ENCODE data around the gene PRKCE. TPM values are rescaled to one million over a fixed set of nuclear protein-coding genes. Genes with fewer than 3 reads are reported as not detected.

PRKCE gene
- total RNA-seq, 1 donor from 2014 or later, result 24.2 TPM

DNA sequence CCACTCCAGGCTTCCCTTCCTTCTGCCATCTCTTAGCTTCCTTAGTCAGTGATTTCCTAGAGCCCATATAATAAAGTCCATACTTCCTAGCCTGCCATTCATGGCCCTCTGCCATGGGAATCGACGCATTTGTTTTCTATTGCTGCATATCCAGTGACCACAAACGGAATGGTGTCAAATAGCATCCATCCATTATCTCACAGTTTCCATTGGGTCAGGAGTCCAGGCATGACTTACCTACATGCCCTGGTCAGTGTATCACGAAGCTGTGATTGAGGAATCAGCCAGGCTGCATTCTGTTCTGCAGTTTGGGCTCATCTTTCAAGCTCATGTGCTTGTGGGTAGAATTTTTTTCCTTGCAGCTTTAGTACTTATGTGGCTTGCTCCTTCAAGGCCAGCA lies 436.0 kb downstream of the PRKCE start:
- peaks cover 19% of the 10 kb centered on the region for H3K36me3 Mint-ChIP-seq (ENCODE audit: low read depth, unreplicated experiment)
- H3K27me3 Mint-ChIP-seq (ENCODE audit: unreplicated experiment), result no peaks in the 10 kb centered on the region
- no peak for DNase-seq (ENCODE audit: low spot score)
- no peak overlapping the region for H3K4me3 Mint-ChIP-seq (ENCODE audit: unreplicated experiment)
- no peaks in the 10 kb centered on the region for H3K9me3 Mint-ChIP-seq (ENCODE audit: unreplicated experiment)
- TF ChIP-seq, protein P1, sequence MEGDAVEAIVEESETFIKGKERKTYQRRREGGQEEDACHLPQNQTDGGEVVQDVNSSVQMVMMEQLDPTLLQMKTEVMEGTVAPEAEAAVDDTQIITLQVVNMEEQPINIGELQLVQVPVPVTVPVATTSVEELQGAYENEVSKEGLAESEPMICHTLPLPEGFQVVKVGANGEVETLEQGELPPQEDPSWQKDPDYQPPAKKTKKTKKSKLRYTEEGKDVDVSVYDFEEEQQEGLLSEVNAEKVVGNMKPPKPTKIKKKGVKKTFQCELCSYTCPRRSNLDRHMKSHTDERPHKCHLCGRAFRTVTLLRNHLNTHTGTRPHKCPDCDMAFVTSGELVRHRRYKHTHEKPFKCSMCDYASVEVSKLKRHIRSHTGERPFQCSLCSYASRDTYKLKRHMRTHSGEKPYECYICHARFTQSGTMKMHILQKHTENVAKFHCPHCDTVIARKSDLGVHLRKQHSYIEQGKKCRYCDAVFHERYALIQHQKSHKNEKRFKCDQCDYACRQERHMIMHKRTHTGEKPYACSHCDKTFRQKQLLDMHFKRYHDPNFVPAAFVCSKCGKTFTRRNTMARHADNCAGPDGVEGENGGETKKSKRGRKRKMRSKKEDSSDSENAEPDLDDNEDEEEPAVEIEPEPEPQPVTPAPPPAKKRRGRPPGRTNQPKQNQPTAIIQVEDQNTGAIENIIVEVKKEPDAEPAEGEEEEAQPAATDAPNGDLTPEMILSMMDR (IDR thresholded peaks at IDR 0.05; ENCODE audit: unreplicated experiment), result no peak
- no peak overlapping the region for H3K27ac Mint-ChIP-seq (ENCODE audit: unreplicated experiment)
- H3K4me1 Mint-ChIP-seq (ENCODE audit: unreplicated experiment), result peaks cover 14% of the 10 kb centered on the region

DNA sequence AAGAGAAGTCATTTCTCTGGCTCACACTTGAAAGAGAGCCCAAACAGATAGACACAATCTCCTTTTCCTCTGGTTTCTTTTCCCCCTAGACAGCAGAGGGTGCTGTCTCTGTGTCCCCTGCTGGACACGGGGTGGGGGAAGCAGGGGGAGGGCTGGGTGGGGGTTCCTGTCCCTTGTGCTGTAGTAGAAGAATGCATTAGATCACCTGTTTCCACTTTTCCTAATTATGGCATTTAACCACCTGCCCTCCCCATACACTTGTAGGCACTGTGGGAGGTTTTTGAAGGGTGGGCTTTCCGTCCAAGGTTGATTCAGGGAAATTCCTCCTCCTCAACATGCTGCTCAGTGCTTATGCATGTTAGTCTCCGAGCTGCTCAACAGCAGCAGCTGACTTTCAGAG lies 439.5 kb downstream of the PRKCE start:
- Mint-ChIP-seq H3K27me3 (ENCODE audit: unreplicated experiment) (no peaks in the 10 kb centered on the region), H3K9me3 (ENCODE audit: unreplicated experiment) (no peaks in the 10 kb centered on the region), H3K4me3 (ENCODE audit: unreplicated experiment) (no peak overlapping the region), H3K36me3 (ENCODE audit: low read depth, unreplicated experiment) (peaks cover 29% of the 10 kb centered on the region), H3K4me1 (ENCODE audit: unreplicated experiment) (peaks cover 13% of the 10 kb centered on the region), H3K27ac (ENCODE audit: unreplicated experiment) (no peak overlapping the region)
- DNase-seq (ENCODE audit: low spot score), result no peak
- TF ChIP-seq, protein P1 (IDR thresholded peaks at IDR 0.05; ENCODE audit: unreplicated experiment), result no peak

DNA sequence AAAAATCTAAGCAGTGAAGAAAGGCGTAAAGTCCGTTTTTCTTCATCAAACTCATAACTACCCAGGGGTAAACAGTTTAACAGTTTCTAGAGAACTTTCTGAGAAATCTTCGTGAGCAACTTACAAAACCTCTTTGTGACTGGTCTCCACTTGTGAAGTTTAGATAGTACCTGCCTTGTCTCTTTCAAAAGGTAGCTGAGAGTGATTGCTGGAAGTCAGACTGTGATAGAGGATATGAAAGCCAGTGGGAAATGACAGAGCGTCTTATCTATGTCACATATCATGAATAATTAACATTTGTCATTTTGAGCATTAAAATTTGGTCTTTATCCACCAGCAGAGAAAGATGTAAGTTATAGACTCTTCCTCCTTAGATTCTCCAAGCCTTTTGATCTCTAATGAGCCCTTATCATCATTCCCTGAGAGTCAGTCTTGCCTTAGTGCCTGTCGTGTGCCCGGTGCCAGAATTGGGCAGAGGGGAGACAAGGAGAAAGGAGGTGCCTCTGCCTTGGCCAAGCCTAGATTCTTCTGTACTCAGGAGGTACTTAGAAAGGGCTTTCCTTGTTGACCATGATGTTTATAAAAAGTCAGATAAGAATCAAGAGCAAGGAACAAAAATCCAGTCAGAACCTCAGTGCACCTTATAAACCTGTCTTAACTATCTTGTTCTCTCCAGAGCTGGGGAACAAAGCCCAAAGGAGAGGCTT lies 440.6 kb downstream of the PRKCE start:
- Mint-ChIP-seq H3K27ac (ENCODE audit: unreplicated experiment) (no peak overlapping the region), H3K36me3 (ENCODE audit: low read depth, unreplicated experiment) (peaks cover 27% of the 10 kb centered on the region), H3K4me3 (ENCODE audit: unreplicated experiment) (no peak overlapping the region), H3K9me3 (ENCODE audit: unreplicated experiment) (no peaks in the 10 kb centered on the region), H3K4me1 (ENCODE audit: unreplicated experiment) (peaks cover 8% of the 10 kb centered on the region), H3K27me3 (ENCODE audit: unreplicated experiment) (no peaks in the 10 kb centered on the region)
- TF ChIP-seq, protein P1 (IDR thresholded peaks at IDR 0.05; ENCODE audit: unreplicated experiment), result no peak
- no peak for DNase-seq (ENCODE audit: low spot score)

DNA sequence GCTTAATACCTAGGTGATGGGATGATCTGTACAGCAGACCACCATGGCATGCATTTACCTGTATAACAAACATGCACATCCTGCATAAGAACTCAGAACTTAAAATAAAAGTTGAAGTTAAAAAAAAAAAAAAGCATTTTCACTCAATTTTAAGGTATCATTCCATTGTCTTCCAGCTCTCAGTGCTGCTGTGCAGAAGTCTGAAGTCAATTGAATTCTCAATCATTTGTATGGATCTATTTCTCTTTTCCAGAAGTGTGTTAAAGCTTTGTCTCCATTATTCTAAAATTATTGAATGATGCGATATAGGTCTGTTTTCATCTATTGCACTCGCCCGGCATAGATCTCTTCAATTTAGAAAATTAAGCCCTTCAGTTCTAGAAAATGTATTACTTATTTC lies 443.2 kb downstream of the PRKCE start:
- H3K27ac Mint-ChIP-seq (ENCODE audit: unreplicated experiment), result no peak overlapping the region
- peaks cover 12% of the 10 kb centered on the region for H3K36me3 Mint-ChIP-seq (ENCODE audit: low read depth, unreplicated experiment)
- TF ChIP-seq, protein P1 (IDR thresholded peaks at IDR 0.05; ENCODE audit: unreplicated experiment), result no peak
- DNase-seq (ENCODE audit: low spot score), result no peak
- peaks cover 12% of the 10 kb centered on the region for H3K4me1 Mint-ChIP-seq (ENCODE audit: unreplicated experiment)
- H3K27me3 Mint-ChIP-seq (ENCODE audit: unreplicated experiment), result no peaks in the 10 kb centered on the region
- H3K9me3 Mint-ChIP-seq (ENCODE audit: unreplicated experiment), result no peaks in the 10 kb centered on the region
- H3K4me3 Mint-ChIP-seq (ENCODE audit: unreplicated experiment), result peak overlapping the region; percentile 57

DNA sequence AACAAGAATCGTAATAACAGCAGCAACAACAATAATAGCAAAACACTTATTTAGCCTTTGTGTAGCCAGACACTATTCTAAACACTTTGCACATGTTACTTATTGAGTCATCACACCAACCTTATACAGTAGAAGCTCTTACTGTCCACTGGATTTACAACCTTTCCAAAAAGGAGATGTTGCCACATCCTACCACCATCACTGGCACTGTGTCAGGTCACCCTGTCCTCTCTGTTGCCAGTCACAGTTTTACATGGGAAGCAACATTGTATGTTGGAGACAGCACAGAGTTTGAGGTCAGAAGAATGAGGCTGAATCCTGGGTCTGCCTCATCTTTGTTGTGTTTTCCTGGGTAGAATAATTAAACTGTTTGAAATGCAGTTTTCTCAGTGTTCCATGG lies 444.4 kb downstream of the PRKCE start:
- Mint-ChIP-seq H3K36me3 (ENCODE audit: low read depth, unreplicated experiment) (peaks cover 12% of the 10 kb centered on the region), H3K4me3 (ENCODE audit: unreplicated experiment) (no peak overlapping the region), H3K9me3 (ENCODE audit: unreplicated experiment) (no peaks in the 10 kb centered on the region), H3K27me3 (ENCODE audit: unreplicated experiment) (no peaks in the 10 kb centered on the region), H3K27ac (ENCODE audit: unreplicated experiment) (no peak overlapping the region), H3K4me1 (ENCODE audit: unreplicated experiment) (peaks cover 12% of the 10 kb centered on the region)
- TF ChIP-seq, protein P1 (IDR thresholded peaks at IDR 0.05; ENCODE audit: unreplicated experiment), result no peak
- DNase-seq (ENCODE audit: low spot score), result no peak

All from endothelial cell (in vitro differentiated cells).